HCT116 (cell line): ENCODE measurements around the gene NINJ1. TPM values are rescaled to one million over a fixed set of nuclear protein-coding genes. Genes with fewer than 3 reads are reported as not detected.

ENCODE experiments used
- CEBPB ChIP-seq: IDR thresholded peaks from 2 replicates; pipeline ENCODE4 v1.6.1; 2012; ENCODE audit warnings: low read depth
- EGR1 ChIP-seq: IDR thresholded peaks from 2 replicates; pipeline ENCODE4 v1.6.1; 2012; ENCODE audit warnings: low read depth
- EZH2 ChIP-seq: fragments of 200-600 bp; sonication (generic); IDR thresholded peaks from 2 replicates; pipeline ENCODE4 v1.6.1; 2017; ENCODE audit warnings: antibody characterized with exemption, mixed run types
- YY1 ChIP-seq: IDR thresholded peaks from 2 replicates; pipeline ENCODE4 v1.6.1; 2011; ENCODE audit warnings: low read length, low read depth, moderate library complexity, mild to moderate bottlenecking; ENCODE audit not compliant: insufficient replicate concordance; ENCODE audit errors: extremely low read depth
- ZFX ChIP-seq: fragments of 450-650 bp; IDR thresholded peaks from 2 replicates; pipeline ENCODE4 v1.6.1; 2017
- ZNF274 ChIP-seq: fragments of 200-500 bp; sonication (Bioruptor generic); IDR thresholded peaks from 2 replicates; pipeline ENCODE4 v1.6.1; 2014; ENCODE audit warnings: mild to moderate bottlenecking, low read depth, low read length, inconsistent platforms
- total RNA-seq: library from RNA; stranded (reverse); gene quantifications from one replicate; pipeline ENCODE4 v1.2.1, GENCODE V29; 2021; ENCODE audit not compliant: unreplicated experiment
- TF ChIP-seq, protein P1 (sequence below): IDR thresholded peaks from 2 replicates; pipeline ENCODE4 v1.6.1; 2012

Gene NINJ1
- total RNA-seq, 1 experiment from 2014 or later: 34.4 TPM

DNA sequence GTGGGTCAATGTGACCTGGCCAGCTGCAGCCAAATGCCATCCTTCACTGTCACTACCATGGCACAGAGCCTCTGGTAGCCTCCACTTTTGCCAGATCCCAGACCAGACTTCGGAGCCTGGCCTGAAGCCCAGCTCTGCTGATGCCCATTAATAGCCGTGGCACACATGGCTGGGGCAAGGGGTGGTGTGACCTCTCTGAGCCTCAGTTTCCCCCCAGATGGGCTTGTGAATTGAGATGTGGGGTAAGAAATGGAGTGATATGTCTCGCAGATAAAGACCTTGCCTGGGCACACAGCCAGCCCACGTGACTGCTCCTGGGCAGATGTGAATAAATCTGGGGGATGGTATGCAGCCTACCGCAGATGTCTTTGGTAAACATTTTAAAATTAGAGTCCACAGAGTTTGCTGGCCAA lies 61.7 kb downstream of the NINJ1 start (continued):
- TF ChIP-seq YY1 (no peak), EGR1 (no peak), ZNF274 (no peak), ZFX (no peak), CEBPB (no peak), EZH2 (no peak)
- TF ChIP-seq, protein P1, sequence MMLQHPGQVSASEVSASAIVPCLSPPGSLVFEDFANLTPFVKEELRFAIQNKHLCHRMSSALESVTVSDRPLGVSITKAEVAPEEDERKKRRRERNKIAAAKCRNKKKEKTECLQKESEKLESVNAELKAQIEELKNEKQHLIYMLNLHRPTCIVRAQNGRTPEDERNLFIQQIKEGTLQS: no peak

Other genes with a start within 250 kb of the NINJ1 start
- gene FGD3, start 186.7 kb downstream of the NINJ1 start, total RNA-seq: 3.3 TPM
- 11.3 TPM for gene SUSD3, start 75.5 kb downstream of the NINJ1 start, total RNA-seq
- gene CARD19, start 38.0 kb downstream of the NINJ1 start, total RNA-seq: 54.5 TPM
- 24.4 TPM for gene WNK2, start 49.9 kb upstream of the NINJ1 start, total RNA-seq